ENCODE measurements around the gene NMRK1. TPM values are rescaled to one million over a fixed set of nuclear protein-coding genes. Genes with fewer than 3 reads are reported as not detected.

NMRK1 gene
- total RNA-seq, 1 donor from 2014 or later: 13.8 TPM

GRCh38 chr9:75109210-75109839 lies 21.4 kb upstream of the NMRK1 start:
- intact Hi-C loops (cut with micrococcal nuclease): no loop called here
- Histone ChIP-seq H3K27me3 (ENCODE audit: low read depth) (no peaks in the 10 kb centered on the region), H3K27ac (replicated peaks) (peak overlapping the region; percentile 21), H3K4me1 (peaks cover 79% of the 10 kb centered on the region), H3K9me3 (replicated peaks) (no peaks in the 10 kb centered on the region), H3K36me3 (no peaks in the 10 kb centered on the region), H3K4me3 (no peak overlapping the region)
- DNase-seq: no peak
- no peak for TF ChIP-seq CTCF (IDR thresholded peaks at IDR 0.05; ENCODE audit: borderline replicate concordance)

DNA sequence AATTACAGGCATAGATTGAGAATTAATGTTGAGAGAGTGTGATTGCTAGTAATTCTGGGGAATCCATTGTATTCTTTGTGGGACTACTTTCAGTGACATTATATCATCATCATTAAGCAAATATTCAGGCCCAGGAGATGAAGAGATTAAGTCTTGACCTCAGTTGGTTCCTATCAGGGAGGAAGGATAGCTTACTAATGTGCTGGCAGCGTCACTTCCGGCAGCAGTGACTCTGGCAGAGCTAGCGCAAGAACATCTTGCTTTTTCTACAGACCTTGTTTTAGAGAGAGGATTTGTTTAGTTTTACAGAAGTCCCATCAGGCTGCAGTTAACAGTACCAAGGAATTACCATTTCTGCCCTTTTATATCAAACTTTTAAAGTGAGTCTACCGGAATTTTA lies 20.6 kb upstream of the NMRK1 start:
- H3K4me3 ChIP-seq: no peak overlapping the region
- intact Hi-C loops (cut with micrococcal nuclease): no loop called here
- no peaks in the 10 kb centered on the region for H3K9me3 ChIP-seq (replicated peaks)
- peaks cover 76% of the 10 kb centered on the region for H3K4me1 ChIP-seq
- no peaks in the 10 kb centered on the region for H3K36me3 ChIP-seq
- H3K27me3 ChIP-seq (ENCODE audit: low read depth): no peaks in the 10 kb centered on the region
- H3K27ac ChIP-seq (replicated peaks): peak overlapping the region; percentile 21
- TF ChIP-seq CTCF (IDR thresholded peaks at IDR 0.05; ENCODE audit: borderline replicate concordance): no peak
- peak; percentile 48 for DNase-seq

DNA sequence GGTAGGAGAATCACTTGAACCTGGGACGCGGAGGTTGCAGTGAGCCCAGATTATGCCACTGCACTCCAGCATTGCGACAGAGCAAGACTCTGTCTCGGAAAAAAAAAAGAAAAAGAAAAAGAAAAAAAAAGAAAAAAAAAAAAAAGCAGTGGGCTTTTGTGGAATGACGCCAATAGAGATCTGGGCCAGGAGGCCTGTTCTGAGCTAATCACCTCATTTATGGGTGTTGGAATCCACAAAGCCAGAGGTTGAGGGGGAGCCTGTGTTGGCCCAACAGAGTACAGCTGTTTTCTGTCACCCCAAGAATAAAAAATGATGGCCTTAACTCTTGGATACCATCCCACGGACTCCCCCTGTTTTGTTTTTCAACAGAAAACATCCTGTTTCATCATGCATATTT lies 18.9 kb upstream of the NMRK1 start:
- peak overlapping the region; percentile 43 for H3K27ac ChIP-seq (replicated peaks)

DNA sequence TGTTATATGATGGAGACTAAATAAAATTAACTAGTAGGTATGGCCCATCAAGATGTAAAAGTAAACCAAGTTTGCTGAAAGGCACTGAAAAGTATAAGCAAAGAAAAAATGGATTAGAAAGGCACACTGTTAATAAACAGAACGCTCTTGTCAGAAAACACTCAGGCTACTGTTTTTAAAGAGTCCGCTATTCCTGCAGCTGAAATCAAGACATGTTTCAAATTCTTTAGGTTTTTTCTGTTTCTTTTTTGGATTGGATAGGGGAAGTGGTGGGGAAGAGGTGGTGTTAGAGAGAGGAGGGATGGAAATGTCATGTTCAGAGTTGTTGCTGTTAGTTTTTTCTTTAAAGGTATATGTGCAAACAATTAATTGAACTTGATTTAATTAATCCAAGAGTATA lies 17.9 kb upstream of the NMRK1 start:
- Histone ChIP-seq H3K36me3 (no peaks in the 10 kb centered on the region), H3K27me3 (ENCODE audit: low read depth) (no peaks in the 10 kb centered on the region), H3K27ac (replicated peaks) (no peak overlapping the region), H3K9me3 (replicated peaks) (no peaks in the 10 kb centered on the region), H3K4me1 (peaks cover 58% of the 10 kb centered on the region), H3K4me3 (no peak overlapping the region)
- no peak for DNase-seq
- intact Hi-C loops (cut with micrococcal nuclease): no loop called here
- TF ChIP-seq CTCF (IDR thresholded peaks at IDR 0.05; ENCODE audit: borderline replicate concordance): no peak

More for the DNA sequence above, 18.9 kb upstream of the NMRK1 start:
- Histone ChIP-seq H3K9me3 (replicated peaks) (no peaks in the 10 kb centered on the region), H3K27me3 (ENCODE audit: low read depth) (no peaks in the 10 kb centered on the region), H3K36me3 (no peaks in the 10 kb centered on the region), H3K4me1 (peaks cover 59% of the 10 kb centered on the region), H3K4me3 (no peak overlapping the region)
- intact Hi-C loops (cut with micrococcal nuclease): no loop called here
- no peak for DNase-seq
- TF ChIP-seq CTCF (IDR thresholded peaks at IDR 0.05; ENCODE audit: borderline replicate concordance): no peak

DNA sequence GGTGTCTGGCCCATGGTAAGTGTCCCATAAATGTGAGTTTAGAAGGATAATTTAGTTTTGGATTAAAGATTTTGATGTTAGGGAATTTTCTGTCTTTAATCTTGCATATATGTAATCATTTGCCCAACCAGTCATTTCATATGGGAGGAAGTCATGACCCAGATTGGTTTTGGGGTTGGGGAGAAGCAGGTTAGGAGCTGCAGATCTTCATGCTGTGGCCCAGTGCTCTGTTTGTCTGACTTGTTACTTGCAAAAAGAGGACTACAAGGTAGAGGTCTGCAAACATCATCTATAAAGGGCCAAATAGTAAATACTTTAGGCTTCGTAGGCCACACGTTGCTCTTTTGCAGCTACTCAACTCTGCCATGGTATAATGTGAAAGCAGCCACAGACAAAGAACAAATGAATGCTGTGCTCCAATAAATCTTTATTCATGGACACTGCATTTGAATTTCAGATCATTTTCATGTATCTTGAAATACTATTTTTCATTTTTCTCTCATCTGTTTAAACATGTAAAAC lies 17.1 kb upstream of the NMRK1 start:
- Histone ChIP-seq H3K4me3 (no peak overlapping the region), H3K4me1 (peaks cover 59% of the 10 kb centered on the region), H3K36me3 (no peaks in the 10 kb centered on the region), H3K27me3 (ENCODE audit: low read depth) (no peaks in the 10 kb centered on the region), H3K27ac (replicated peaks) (no peak overlapping the region), H3K9me3 (replicated peaks) (no peaks in the 10 kb centered on the region)
- DNase-seq: no peak
- TF ChIP-seq CTCF (IDR thresholded peaks at IDR 0.05; ENCODE audit: borderline replicate concordance): no peak
- intact Hi-C loops (cut with micrococcal nuclease): no loop called here

All from left ventricle myocardium inferior (tissue), 1 donor.